WTC11 (cell line): ENCODE measurements around the gene ZNF821. TPM values are rescaled to one million over a fixed set of nuclear protein-coding genes. Genes with fewer than 3 reads are reported as not detected.

Experiments
- AFF4 ChIP-seq: sonication (generic); formaldehyde crosslinking; IDR thresholded peaks from 2 replicates; pipeline ENCODE4 v1.8.1; 2023; ENCODE audit warnings: mild to moderate bottlenecking, missing genetic modification reagents, borderline replicate concordance
- ATF6 ChIP-seq: sonication (generic); formaldehyde crosslinking; IDR thresholded peaks from 2 replicates; pipeline ENCODE4 v1.8.1; 2023; ENCODE audit warnings: mild to moderate bottlenecking, missing genetic modification reagents
- ELF4 ChIP-seq: sonication (generic); formaldehyde crosslinking; IDR thresholded peaks from 2 replicates; pipeline ENCODE4 v1.8.1; 2022; ENCODE audit warnings: low read depth, mild to moderate bottlenecking, moderate library complexity, missing genetic modification reagents
- EMX1 ChIP-seq: fragments of 250-450 bp; sonication (Bioruptor Pico); IDR thresholded peaks from 2 replicates; pipeline ENCODE4 v1.8.0; 2021; ENCODE audit warnings: mild to moderate bottlenecking
- FOXP4 ChIP-seq: sonication (generic); formaldehyde crosslinking; IDR thresholded peaks from 2 replicates; pipeline ENCODE4 v1.8.0; 2022; ENCODE audit warnings: mild to moderate bottlenecking, missing genetic modification reagents
- GABPB1 ChIP-seq: sonication (generic); formaldehyde crosslinking; IDR thresholded peaks from 2 replicates; pipeline ENCODE4 v1.8.1; 2023; ENCODE audit warnings: mild to moderate bottlenecking, missing genetic modification reagents
- GTF2I ChIP-seq: fragments of 250-450 bp; sonication (Bioruptor Pico); conservative IDR thresholded peaks from 2 replicates; pipeline ENCODE4 v1.4.0; 2021; ENCODE audit warnings: mild to moderate bottlenecking
- MYBL2 ChIP-seq: sonication (generic); formaldehyde crosslinking; IDR thresholded peaks from 2 replicates; pipeline ENCODE4 v1.8.1; 2023; ENCODE audit warnings: mild to moderate bottlenecking, moderate library complexity, missing genetic modification reagents
- NR2C2 ChIP-seq: sonication (generic); formaldehyde crosslinking; IDR thresholded peaks from 2 replicates; pipeline ENCODE4 v1.8.0; 2022; ENCODE audit warnings: mild to moderate bottlenecking, missing genetic modification reagents
- NR3C1 ChIP-seq: sonication (generic); formaldehyde crosslinking; conservative IDR thresholded peaks from 2 replicates; pipeline ENCODE4 v1.8.1; 2023; ENCODE audit warnings: low read depth, mild to moderate bottlenecking, missing genetic modification reagents
- OVOL2 ChIP-seq: fragments of 250-450 bp; sonication (Bioruptor Pico); IDR thresholded peaks from 2 replicates; pipeline ENCODE4 v1.9.0; 2021; ENCODE audit warnings: mild to moderate bottlenecking, borderline replicate concordance
- PREB ChIP-seq: sonication (generic); formaldehyde crosslinking; IDR thresholded peaks from 2 replicates; pipeline ENCODE4 v1.8.1; 2022; ENCODE audit warnings: mild to moderate bottlenecking, missing genetic modification reagents, moderate library complexity, borderline replicate concordance
- RELA ChIP-seq: sonication (generic); formaldehyde crosslinking; IDR thresholded peaks from 2 replicates; pipeline ENCODE4 v1.8.1; 2022; ENCODE audit warnings: missing genetic modification reagents, mild to moderate bottlenecking, borderline replicate concordance
- SP1 ChIP-seq: sonication (generic); formaldehyde crosslinking; conservative IDR thresholded peaks from 2 replicates; pipeline ENCODE4 v1.8.1; 2022; ENCODE audit warnings: missing genetic modification reagents
- TEAD4 ChIP-seq: sonication (generic); formaldehyde crosslinking; IDR thresholded peaks from 2 replicates; pipeline ENCODE4 v1.8.0; 2022; ENCODE audit warnings: mild to moderate bottlenecking, missing genetic modification reagents
- USF2 ChIP-seq: sonication (generic); formaldehyde crosslinking; IDR thresholded peaks from 2 replicates; pipeline ENCODE4 v1.8.1; 2023; ENCODE audit warnings: mild to moderate bottlenecking, missing genetic modification reagents, moderate library complexity
- ZBTB21 ChIP-seq: sonication (generic); formaldehyde crosslinking; IDR thresholded peaks from 2 replicates; pipeline ENCODE4 v1.8.1; 2023; ENCODE audit warnings: mild to moderate bottlenecking, missing genetic modification reagents, borderline replicate concordance
- ZBTB43 ChIP-seq: sonication (generic); formaldehyde crosslinking; IDR thresholded peaks from 2 replicates; pipeline ENCODE4 v1.8.1; 2023; ENCODE audit warnings: mild to moderate bottlenecking, missing genetic modification reagents
- ZMAT4 ChIP-seq: fragments of 250-450 bp; sonication (Bioruptor Pico); IDR thresholded peaks from 2 replicates; pipeline ENCODE4 v1.9.0; 2021; ENCODE audit warnings: mild to moderate bottlenecking
- ZNF232 ChIP-seq: sonication (generic); formaldehyde crosslinking; IDR thresholded peaks from 2 replicates; pipeline ENCODE4 v1.8.0; 2022; ENCODE audit warnings: mild to moderate bottlenecking, missing genetic modification reagents
- ZNF416 ChIP-seq: fragments of 250-450 bp; sonication (Bioruptor Pico); IDR thresholded peaks from 2 replicates; pipeline ENCODE4 v1.9.0; 2021; ENCODE audit warnings: mild to moderate bottlenecking, inconsistent platforms
- ZNF425 ChIP-seq: fragments of 250-450 bp; sonication (Bioruptor Pico); conservative IDR thresholded peaks from 2 replicates; pipeline ENCODE4 v1.9.0; 2021; ENCODE audit warnings: mild to moderate bottlenecking
- ZSCAN18 ChIP-seq: fragments of 250-450 bp; sonication (Bioruptor Pico); IDR thresholded peaks from 2 replicates; pipeline ENCODE4 v2.1.2; 2022; ENCODE audit warnings: mild to moderate bottlenecking, moderate library complexity
- total RNA-seq: library from RNA; stranded (reverse); gene quantifications from 3 replicates; pipeline ENCODE4 v1.2.3, GENCODE V29; 2021

Gene ZNF821
- total RNA-seq, 1 experiment from 2014 or later: 16.2 TPM

- TF ChIP-seq USF2 (CRISPR knock-in tag) (peak; percentile 86), ELF4 (CRISPR knock-in tag) (no peak), OVOL2 (CRISPR knock-in tag) (peak; percentile 58; the same call in 1 of the 2 replicates), RELA (CRISPR knock-in tag) (no peak), GTF2I (CRISPR knock-in tag) (no peak), ZBTB21 (CRISPR knock-in tag) (no peak), SP1 (CRISPR knock-in tag) (peak; percentile 100), ZBTB43 (CRISPR knock-in tag) (no peak), EMX1 (CRISPR knock-in tag) (no peak), NR2C2 (CRISPR knock-in tag) (no peak), ZMAT4 (no peak), MYBL2 (0 out of 2 replicates have a peak, but pooled peaks have one; percentile 50), NR3C1 (no peak), GABPB1 (peak; percentile 78), PREB (CRISPR knock-in tag) (no peak), TEAD4 (no peak), ZNF232 (CRISPR knock-in tag) (no peak), ZSCAN18 (CRISPR knock-in tag) (no peak), FOXP4 (CRISPR knock-in tag) (peak; percentile 47; the same call in 1 of the 2 replicates), ZNF416 (CRISPR knock-in tag) (peak; percentile 20; the same call in 1 of the 2 replicates), ZNF425 (CRISPR knock-in tag) (no peak), ATF6 (CRISPR knock-in tag) (no peak), AFF4 (no peak)
These were observed 38.1 kb downstream of the ZNF821 start, which contains the start of gene ATXN1L (continued) for GRCh38 chr16:71845639-71846430.
